Stimulated activated CD4-positive, alpha-beta T cell treated with anti-CD3 and anti-CD28 coated beads, Interleukin-12 subunit alpha, Interleukin-12 subunit beta, amount 100 ng/mL, for 48 hours (primary cell): ENCODE data around the gene UVRAG.

Experiments
- DNase-seq, 3 donors: peaks; one replicate each; pipeline ENCODE4 v3.0.0-alpha.2; 2020; ENCODE audit warnings: low read depth in 2 of 3, low spot score in 1 of 3

UVRAG gene

DNA sequence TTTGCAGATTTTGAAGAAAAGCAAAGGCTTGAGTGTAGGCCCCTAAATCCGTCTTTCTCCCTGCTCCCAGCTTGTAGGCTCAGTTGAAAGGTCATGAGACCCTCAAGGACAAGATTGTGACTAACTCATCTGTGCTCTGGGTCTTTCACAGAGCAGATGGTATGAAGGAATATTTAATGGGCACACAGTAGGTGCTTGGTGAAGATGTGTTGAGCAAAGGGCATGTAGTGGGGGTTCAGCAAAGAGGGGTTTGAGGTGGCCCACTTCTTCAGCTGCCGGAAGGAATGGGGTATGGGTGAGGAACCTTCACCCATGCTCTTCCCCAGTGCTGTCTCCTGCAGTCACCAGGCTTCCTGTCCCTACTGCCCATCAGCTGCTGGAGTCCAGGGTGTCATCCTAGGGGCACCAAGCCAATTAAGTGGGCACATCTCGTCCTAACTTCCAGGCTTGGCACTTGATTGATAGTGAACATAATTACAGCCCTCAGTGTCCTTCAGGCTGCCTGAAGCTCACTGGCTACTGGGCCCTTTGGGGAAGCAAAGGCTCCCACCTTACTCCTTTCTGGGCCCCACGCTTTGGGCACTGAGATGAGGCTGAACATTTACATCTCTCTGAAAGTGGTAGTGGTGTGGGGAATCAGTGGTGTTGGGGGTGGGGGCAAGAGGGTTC lies 31.5 kb upstream of the UVRAG start:
- no peak for DNase-seq

DNA sequence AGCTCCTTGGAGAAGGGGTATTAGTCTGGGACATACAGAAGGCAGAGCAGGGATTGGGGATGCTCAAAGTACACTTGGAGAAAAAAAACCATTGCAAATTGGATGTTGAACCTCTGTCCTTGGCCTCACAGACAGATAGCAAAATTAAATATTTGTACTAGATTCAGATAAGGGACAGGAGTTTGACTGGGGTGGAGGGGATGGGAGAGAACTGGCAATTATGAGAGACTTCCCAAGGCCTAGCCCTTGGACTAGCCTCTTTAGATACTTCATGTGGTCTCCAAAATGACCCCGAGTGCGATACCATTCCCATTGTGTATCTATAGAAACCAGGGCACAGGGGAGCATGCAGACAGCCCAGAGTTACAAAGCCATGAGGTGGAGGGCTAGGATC lies 30.9 kb upstream of the UVRAG start:
- no peak for DNase-seq

DNA sequence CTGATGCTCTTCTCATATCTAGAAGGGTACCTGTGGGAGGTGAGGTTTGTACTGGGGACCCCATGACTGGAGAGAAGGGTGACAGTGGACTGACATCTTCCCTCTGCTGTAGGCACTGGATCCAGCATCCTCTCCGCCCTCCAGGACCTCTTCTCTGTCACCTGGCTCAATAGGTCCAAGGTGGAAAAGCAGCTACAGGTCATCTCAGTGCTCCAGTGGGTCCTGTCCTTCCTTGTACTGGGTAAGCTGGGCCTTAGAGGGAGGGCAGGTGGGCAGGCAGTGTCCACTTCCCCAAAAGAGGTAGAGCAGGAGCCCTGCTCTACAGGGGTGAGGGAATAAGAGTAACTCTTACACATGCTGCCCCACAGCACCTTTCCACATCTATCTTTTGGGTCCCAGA lies 30.5 kb upstream of the UVRAG start:
- no peak for DNase-seq

DNA sequence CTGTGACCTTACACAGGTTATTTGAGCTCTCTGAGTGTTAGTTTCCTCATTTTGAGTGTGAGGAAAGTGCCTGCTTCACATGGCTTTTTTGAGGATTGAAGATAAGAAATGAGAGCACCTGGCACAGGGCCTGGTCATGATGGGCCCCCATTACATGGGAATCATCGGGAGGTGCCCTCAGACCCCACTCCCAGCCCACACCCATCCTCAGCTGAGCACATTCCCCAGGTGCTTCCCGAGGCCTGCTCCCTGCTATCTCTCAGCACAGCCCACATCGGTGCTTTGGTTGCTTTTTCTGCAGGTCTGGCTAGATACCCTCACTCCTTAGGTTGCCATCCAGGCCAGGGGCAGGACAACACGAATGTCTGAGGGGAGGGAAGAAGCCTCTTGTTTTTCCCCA lies 29.8 kb upstream of the UVRAG start:
- no peak for DNase-seq

DNA sequence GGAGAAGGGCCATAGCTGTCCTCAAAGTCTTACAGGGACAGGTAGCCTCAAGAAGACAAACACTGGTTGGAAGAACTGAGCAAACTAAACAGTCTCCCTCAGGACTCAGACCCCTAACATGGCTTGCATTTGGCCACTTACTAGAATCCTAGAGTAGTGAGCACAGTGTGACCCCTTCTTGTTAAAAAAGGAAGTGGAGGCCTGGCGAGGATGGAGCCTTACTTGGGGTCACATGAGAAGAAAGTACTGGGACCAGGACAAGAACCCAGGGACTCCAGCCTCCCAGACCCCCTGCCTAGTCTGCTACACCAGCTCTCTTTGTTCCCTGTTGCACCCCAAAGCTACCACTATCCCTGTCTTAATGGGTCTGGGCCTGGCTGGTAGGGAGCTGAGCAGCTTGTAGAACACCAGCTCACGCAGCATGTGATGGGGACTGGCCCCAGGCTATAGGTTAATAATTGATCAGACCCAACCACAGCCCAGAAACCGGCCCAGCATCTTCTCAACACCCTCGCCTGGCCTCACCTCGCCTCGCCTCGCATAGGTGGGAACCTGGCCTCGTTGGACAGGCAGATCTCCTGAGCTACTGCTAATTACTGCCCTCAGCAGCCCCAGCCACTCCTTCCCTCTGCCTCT lies 28.8 kb upstream of the UVRAG start:
- no peak for DNase-seq

DNA sequence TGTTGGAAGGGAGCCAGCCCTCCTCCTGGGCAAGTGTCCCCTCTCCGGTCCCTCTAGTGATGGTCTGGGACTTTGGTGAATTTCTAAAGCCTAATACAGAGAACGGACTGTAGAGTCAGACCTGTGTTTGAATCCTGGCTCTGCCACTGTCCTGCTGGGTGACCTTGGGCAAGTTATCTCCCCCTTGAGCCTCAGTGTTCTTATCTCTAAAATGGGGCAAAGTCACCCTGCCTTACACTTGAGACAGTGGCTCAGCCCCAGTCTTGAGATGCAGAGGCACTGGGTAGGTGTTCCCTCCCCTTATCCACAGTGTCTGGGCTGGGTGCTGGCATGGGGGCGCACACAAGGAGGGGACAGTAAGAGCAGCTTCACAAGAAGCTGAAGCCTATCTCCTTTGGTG lies 25.5 kb upstream of the UVRAG start:
- no peak for DNase-seq

DNA sequence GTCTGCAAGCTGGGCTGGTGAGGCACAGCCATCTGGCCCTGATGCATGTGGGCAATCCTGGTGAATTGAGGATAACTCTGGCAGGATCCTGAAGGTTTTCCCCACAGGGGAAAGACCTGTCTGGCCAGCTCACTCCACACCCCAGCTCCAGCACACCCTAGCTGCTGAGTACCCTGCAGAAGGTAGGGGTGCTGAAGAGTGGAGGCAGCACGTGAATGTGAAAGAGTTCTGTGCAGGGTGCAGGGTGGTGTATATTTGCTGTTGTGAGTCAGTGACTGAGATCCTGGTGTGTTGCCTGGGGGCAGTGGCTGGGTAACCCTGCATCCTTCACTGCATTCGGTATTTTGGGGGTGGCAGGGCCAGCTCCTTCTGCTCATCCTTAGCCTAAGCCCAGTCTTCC lies 24.0 kb upstream of the UVRAG start:
- DNase-seq, result no peak

DNA sequence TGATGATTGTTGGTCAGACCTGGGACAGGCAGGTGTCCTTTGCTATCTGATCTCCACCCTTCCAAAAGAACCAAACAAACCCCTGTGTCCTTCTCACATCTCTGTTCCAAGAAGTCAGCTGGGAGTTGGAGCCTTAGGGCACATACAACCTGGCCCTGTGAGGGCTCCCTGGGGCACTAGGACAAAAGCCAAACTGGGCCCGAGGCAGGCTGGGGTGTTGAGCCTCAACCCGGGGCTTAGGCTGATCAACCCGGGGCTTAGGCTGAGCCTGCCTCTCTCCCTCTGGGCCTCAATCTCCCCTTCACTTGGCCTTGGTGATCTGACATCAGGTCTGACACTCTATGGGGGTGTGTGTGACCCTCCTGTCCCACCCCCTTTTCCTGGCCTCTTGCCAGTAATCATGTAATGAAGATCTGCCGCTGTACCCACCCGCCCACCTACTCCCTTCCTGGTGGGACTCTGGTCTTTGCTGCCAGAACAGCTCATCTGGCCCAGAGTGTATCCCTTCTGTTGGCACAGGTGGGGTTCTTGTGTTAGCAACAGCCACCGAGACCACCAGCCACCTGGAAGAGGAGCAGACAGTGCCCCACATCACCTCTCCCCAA lies 22.8 kb upstream of the UVRAG start:
- no peak for DNase-seq

DNA sequence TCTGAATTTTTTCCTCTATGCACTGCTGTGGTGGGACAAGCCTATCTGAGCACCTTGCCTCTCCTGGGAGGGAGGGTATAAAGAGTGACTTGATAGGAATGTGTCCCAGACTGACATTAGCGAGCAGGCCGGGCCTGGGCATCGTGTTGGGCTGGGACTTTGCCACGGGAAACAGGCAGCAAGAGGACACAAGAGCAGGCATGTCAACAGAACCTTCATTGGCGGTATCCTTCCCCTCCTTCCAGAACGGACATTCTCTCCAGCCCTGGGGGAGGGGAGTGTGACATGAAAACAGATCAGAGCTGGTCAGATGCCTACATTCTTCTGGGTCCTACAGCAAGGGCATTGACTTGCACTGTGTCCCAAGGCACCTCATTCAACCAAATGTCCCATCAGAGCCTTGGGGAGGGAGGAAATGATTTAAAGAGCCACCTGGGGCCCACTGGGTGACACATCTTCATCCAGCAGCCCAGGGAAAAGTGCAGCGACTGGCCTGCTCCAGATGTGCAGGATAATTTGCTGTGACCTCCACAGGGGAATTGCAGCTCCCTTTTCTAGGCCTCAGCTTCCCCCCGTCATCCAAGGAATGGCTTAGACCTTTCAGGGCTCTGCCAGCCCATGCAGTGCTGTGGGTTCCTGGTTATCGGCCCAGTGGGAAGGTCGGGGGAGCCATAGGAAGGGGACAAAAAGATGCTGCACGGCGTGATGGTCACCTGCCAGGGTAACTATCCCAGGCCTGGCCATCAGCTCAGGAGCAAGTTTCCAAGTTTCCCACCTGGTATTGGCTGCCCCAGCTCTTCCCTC lies 21.8 kb upstream of the UVRAG start:
- no peak for DNase-seq

DNA sequence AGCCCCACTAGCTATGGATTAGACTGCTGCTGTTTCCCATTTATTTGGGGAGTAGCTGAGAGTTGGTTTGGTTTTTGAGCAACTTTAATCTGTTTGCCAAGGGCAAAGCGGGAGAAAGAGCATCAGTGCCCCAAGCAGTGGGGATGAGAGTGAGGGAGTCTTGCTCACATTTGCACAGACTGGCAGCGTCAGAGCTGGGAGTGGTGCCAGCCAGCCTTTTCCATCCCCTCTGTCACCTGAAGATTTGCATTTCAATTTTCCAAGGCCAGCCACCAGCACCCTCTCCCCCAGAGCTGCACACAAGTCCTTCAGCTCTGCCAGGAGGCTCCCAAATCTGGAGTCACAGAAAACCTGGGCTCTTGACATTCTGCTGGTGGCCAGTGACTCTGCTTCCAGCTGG lies 21.0 kb upstream of the UVRAG start:
- DNase-seq, result no peak

DNA sequence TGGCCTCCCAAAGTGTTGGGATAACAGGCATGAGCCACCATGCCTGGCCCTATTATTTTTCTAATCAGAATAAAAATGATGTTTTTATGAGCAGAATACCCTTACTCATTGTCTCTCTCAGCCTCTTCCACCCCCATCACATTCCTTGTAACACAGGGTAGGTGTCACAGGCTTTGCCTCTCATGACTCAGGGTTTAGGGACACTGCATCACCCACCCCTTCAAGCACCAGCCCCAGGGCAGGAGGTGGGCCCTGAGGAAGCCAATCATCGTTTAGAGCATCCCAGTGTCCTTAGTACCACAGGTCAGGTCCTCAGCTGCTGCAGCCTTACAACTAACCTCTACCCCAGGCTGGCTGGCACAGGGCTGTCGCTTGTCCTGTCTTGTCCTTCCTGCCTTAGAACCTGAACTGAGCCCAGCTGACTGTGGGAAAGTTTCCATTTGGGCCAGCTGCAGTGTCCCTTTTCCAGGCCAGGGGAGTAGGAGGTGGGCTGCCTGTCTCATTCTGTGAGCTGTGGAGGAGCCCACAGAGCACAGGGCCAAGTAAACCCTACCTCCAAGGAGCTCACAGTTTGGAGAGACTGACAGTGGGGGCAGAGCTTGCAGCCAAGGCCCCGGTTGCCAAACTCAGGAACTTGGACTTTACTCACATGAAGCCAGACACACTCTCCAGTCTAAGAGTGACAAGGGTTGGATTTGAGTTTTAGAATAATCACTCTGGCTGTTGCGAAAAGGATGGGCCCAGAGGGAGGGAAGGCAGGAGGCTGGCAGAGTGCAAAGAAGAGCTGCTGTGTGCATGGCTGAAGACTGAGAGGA lies 19.5 kb upstream of the UVRAG start:
- DNase-seq, result no peak

DNA sequence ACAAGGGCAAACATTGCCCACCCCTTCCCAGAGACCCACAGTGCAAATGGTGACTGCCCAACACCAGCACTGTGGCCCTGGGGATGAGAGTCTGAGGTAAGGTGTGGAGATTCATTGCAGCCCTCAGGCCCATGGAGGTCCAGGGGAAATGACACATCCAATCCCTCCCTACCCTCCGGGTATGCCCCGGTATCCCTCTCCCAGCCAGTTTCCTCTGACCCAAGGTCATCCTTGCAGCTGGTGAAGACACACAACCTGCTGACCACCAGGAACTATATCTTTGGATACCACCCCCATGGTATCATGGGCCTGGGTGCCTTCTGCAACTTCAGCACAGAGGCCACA lies 18.9 kb upstream of the UVRAG start:
- no peak for DNase-seq

DNA sequence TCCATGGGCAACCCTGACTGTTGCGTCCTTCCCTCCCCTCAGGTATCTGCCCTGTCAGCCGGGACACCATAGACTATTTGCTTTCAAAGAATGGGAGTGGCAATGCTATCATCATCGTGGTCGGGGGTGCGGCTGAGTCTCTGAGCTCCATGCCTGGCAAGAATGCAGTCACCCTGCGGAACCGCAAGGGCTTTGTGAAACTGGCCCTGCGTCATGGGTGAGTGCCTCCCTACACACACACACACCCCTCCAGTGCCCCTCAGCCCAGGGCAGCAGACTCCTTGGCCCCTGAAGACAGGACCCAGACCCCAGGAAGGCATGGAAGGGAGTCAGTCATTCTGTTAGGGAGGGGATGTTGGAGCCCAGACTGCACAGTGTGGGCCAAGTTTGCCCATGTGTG lies 17.9 kb upstream of the UVRAG start:
- no peak for DNase-seq

DNA sequence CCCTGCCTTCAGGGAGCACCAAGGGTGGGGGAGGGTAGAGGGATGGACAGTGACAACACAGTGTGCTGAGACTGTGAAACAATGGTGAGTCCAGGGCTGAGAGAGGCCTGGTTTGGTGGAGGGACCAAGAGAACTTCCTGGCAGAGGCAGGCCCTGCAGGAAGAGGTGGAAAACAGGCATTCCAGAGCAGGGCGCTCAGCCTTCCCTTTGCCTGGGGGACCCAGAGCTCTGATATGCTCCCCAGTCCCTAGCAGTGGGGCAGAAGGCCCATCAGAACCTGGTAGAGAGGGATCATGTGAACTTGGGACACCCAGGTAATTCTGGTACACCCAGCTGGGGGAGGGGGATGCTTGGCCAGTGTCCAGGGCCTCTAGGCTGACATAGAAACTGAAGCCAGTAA lies 17.2 kb upstream of the UVRAG start:
- no peak for DNase-seq

DNA sequence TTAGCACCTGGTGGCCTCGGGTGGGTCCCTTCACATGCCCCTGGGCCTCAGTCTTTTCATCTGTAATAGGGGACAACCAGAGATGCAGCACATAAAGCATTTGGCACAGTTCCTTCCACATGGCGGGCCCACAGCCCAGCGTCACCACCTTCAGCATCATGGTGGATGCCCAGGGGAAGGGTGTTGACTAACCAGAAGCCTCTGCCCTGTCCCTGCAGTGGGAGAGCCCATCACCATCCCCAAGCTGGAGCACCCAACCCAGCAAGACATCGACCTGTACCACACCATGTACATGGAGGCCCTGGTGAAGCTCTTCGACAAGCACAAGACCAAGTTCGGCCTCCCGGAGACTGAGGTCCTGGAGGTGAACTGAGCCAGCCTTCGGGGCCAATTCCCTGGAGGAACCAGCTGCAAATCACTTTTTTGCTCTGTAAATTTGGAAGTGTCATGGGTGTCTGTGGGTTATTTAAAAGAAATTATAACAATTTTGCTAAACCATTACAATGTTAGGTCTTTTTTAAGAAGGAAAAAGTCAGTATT lies 14.8 kb upstream of the UVRAG start:
- no peak for DNase-seq

DNA sequence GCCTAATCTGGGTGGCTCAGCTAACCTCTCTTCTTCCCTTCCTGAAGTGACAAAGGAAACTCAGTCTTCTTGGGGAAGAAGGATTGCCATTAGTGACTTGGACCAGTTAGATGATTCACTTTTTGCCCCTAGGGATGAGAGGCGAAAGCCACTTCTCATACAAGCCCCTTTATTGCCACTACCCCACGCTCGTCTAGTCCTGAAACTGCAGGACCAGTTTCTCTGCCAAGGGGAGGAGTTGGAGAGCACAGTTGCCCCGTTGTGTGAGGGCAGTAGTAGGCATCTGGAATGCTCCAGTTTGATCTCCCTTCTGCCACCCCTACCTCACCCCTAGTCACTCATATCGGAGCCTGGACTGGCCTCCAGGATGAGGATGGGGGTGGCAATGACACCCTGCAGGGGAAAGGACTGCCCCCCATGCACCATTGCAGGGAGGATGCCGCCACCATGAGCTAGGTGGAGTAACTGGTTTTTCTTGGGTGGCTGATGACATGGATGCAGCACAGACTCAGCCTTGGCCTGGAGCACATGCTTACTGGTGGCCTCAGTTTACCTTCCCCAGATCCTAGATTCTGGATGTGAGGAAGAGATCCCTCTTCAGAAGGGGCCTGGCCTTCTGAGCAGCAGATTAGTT lies 14.2 kb upstream of the UVRAG start:
- DNase-seq, result no peak

DNA sequence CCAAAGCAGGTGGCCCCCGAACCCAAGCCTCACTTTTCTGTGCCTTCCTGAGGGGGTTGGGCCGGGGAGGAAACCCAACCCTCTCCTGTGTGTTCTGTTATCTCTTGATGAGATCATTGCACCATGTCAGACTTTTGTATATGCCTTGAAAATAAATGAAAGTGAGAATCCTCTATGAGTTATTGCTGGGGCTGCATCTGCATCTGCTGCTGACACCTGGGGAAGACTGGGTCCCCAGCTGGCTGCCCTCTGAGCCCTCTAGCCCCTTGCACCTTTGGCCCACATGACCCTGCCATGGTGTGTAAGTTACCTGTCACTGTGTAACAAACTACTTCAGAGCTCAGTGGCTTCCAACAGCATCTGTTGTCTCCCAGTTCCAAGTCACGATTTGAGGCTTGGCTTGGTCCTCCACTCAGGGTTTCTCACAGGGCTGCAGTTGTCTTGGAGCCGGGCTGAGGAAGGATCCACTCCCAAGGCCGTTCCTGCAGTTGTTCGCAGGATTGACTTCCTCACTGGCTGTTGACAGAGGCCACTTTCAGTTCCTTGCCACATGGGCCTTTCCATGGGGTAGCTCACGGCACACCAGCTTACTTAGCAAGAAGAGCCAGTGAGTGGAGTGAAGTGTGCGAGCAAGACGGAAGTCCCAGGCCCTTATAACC lies 13.5 kb upstream of the UVRAG start:
- no peak for DNase-seq

DNA sequence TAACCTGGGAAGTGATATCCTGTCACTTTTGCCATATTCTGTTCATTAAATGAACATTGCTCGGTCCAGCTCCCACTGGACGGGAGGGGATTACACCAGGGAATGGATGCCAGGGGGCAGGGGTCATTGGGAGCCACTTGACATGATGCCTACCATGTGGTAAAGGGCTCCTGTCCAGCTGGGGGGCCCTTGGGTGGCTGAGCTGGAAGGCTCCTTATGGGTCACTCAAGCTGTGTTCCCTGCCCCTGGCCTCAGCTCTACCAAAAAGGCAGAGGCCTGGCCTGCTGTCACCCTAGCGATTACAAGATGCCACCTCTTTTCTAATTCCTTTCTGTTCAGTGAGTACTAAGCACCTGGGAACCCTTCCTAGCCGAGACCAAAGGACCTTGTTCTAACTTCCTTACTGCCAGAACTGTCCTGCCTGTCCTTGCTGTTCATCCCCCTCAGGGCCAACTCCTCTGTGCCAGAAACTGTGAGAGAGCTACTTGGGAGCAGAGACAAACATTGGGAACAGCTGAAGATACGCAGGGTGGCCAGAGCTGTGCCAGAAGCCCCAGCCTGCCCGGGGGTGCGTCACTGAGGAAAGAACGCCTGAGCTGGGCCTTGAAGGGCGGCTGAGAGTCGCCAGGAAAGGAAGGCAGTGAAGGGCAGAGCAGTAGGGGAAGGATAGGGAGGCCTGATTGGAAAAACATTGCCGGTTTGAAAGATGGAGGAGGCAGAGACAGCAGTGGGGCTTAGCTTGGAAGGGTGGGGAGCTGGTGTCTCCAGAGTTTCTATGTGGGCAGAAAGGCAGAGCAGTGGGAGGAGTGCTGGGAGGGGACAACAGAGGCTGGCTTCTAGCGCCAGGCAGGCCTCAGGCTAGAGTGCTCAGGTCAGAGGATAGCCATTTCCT lies 12.7 kb upstream of the UVRAG start:
- DNase-seq, result no peak
